Stimulated activated naive CD4-positive, alpha-beta T cell treated with Interleukin-2 at 50 U/mL for 16 hours (primary cell): ENCODE measurements around the gene MAP3K20.
"Not testable (repeated sequence)": the region's sequence is repeated elsewhere in the genome, so short reads cannot be mapped to it uniquely, and the experiment has no call there.

ENCODE experiments used
- DNase-seq: peaks from one replicate; lab custom pipeline; 2025; lab: John Stamatoyannopoulos, UW

MAP3K20 gene

DNA sequence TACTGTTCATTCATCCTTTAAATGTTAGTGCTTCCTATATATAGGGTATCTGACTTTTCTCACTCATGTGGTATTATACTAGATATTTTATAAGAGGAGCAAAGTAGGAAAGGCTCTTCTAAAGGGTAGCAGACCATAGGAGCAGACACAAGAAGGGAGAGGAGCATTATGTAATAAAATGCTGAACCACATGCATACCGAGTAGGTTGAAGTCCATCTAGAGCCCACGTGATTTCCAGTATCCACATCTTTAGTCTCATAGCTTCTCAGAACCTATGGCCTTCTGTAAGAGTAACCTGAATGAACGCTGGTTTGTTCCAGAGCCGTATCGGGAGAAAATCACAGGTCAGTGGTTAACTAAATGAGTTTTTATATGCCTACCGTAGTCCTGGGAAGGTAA, 85.9 kb downstream of the MAP3K20 start:
- no peak for DNase-seq

DNA sequence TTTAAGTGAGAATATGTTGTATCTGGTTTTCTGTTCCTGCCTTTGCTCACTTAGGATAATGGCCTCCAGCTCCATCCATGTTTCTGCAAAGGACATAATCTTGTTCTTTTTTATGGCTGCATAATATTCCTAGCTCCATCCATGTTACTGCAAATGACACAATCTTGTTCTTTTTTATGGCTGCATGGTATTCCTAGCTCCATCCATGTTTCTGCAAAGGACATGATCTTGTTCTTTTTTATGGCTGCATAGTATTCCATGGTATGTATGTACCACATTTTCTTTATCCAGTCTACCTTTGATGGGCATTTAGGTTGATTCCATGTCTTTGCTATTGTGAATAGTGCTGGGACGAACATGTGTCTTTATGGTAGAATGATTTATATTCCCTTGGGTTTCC, 87.7 kb downstream of the MAP3K20 start:
- DNase-seq = not testable (repeated sequence)

DNA sequence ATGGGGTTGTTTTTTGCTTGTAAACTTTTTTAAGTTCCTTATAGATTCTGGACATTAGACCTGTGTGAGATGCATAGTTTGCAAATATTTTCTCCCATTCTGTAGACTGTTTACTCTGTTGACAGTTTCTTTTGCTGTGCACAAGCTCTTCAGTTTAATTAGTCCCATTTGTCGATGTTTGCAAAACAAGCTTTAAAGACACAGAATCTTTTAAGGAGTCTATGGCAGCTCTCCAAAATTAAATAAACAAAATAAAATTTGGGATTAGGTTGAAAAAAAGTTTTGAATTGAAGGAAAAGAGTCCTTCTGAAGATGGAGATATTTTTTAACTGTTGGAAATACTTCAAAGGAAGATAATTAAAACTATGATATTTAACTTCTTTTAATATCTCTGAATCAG, 88.8 kb downstream of the MAP3K20 start:
- no peak for DNase-seq

DNA sequence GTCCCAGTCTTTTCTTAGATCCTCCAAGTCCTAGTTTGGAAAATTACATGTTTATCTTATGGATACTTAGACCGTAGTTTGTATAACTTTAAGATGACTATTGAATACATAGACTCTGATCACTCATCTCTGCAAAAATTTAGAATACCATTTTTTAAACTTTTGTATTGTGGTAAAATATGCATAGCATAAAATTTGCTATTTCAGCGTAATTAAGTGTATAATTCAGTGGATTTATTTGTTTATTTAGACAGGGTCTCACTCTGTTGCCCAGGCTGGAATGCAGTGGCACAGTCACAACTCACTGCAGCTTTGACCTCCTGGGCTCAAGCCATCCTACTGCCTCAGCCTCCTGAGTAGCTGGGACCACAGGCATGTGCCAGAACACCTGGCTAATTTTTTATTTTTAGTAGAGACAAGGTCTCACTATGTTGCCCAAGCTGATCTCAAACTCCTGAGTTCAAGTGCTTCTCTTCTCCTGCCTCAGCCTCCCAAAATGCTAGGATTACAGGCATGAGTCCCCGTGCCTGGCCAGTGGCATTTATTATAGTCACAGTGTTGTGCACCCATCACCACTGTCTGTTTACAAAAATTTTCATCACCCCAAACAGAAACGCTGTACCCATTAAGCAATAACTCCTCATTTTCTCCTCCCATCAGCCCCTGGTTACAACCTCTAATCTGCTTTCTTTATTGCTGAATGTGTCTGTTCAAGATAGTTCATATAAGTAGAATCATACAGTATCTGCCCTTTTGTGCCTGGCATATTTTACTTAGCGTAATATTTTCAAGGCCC, 90.0 kb downstream of the MAP3K20 start:
- no peak for DNase-seq

DNA sequence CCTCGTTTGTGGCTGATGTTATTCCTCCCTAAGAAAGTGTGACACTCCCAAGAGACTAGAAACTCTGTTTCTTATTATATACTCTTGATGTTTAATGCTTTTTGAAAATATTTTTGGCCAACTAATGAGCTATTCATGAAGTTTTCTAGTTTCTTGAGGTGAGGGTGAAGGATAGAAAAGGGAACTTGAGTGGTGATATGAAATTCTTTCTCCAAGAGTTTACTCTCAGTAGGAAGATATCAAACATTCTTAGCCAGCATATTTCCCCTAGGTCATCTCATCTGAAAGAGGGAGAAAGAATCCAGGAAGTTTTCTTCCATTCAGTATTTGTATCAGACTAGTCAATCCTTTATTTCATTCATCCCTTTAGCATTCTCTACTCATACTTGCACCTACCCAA, 95.7 kb downstream of the MAP3K20 start:
- DNase-seq = no peak

DNA sequence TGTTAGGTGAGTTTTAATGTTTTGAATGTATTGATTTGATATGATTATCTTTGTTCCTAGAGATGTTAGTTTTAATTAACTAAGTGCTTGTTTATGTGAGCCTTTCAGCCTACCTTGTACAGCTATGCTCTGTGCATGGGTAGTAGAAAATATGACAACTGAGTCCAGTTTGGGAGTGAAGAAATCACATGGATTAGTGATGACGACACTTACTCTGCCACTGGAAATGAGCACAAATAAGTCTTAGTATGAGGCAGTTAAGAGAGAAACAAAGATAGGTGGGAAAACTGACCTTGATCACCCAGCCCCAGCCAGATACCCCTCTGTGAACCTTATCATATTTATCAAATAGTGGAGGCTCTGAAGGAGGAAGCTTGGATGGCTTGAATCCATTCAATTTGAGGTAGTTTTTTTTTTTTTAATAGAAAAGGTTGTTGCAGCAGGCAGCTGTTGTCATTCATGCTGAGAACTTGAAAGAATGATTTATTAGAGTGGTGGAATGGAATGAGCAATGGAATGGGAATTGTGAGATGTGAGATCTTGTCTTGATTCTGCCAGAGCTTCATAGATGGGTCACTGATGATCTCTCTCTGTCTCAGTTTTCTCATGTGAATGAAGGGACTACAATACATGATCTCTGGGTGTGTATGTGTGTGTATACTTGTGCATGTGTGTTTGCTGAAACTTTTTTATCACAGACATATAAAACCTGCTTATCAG, 96.4 kb downstream of the MAP3K20 start:
- DNase-seq = no peak

DNA sequence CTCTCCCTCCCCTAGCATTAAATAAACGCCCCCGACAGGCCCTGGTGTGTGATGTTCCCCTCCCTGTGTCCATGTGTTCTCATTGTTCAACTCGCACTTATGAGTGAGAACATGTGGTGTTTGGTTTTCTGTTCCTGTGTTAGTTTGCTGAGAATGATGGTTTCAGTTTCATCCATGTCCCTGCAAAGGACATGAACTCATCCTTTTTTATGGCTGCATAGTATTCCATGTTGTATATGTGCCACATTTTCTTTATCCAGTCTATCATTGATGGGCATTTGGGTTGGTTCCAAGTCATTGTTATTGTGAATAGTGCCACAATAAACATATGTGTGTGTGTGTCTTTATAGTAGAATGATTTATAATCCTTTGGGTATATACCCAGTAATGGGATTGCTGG, 98.7 kb downstream of the MAP3K20 start:
- DNase-seq = not testable (repeated sequence)

DNA sequence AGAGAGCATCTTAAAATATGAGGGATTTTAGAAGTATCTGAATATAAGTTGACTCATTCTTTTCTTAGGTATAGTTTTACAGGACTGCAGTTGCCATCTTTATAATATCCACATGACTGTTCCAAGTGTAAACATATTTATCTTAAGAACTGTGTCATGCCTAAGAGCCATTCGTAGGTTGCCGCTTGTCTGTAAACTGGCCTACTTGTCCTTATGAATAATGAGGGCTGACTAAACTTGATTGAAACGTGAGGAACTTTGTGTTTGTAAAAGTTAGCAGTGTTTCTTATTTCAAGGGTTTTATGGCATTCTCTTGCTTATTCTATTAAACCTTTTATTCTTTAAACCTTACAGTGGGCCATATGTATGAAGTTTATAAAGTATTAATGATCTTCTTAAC, 99.6 kb downstream of the MAP3K20 start:
- no peak for DNase-seq

DNA sequence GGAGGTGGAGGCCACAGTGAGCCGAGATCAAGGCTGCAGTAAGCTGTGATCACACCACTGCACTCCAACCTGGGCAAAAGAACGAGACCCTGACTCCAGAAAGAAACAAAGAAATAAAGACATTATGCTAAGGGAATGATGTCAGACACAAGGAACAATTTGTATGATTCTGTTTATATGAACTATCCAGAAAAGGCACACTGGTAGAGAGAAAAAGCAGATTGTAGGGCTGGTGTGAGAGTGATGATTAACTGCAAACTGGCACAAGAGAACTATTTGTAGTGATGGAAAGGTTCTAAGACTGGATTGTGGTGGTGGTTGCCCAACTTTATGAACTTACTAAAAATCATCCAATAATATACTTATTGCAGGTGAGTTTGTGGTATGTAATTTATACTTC, 106.3 kb downstream of the MAP3K20 start:
- DNase-seq = no peak

DNA sequence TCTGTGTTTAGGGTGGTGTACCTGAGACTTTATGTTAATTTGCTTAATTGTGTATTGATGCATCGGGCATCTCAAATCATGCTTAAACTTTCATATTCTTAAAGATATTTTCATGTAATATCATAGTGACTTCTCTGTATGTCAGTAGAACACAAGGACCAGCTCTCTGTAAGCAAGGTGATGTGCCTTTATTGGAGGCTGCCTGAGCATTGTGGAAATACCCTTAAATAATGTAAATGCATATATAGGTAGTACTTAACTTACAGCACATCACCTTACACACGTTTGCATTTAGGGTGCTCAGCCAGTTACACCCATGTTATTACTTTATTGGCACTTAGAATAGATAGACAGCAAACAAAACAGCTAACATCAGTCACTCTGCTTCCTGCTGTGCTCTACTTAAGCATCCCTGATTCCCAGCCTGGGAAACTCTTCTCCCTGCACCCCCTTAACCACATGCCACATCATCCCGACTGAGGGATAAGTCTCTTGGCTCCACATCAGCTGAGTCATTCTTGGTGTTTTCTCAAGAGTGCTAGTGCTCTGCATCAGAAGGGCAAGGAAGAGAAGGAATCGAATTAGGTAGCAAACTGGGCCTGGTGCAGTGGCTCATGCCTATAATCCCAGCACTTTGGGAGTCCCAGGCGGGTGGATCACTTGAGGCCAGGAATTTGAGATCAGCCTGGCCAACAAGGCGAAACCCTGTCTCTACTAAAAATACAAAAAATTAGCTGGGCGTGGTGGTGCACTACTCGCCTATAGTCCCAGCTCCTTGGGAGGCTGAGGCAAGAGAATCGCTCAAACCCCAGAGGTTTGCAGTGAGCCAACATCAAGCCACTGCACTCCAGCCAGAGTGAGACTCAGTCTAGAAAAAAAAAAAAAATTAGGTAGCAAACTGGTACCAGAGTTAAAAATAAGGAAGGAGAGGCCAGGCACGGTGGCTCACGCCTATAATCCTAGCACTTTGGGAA, 108.7 kb downstream of the MAP3K20 start:
- DNase-seq = no peak

DNA sequence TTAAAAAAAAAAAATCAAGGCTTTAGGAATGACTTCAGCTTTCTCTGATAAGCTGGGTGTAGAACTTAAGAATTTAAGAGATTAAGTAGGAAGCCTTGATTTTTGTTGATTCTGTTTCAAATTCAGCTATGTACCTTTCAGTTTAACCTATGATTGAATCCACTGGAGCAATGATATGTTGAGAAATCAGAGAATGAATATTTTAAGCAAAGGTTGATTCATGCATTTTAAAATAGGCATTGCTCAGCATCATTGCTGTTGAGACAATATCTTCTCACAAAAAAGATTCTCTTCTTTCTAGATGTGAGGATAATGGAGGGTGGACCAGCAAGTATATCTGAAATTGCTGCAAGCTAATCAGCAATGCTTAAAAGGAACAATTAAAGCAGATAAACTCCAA, 109.8 kb downstream of the MAP3K20 start:
- DNase-seq = no peak

DNA sequence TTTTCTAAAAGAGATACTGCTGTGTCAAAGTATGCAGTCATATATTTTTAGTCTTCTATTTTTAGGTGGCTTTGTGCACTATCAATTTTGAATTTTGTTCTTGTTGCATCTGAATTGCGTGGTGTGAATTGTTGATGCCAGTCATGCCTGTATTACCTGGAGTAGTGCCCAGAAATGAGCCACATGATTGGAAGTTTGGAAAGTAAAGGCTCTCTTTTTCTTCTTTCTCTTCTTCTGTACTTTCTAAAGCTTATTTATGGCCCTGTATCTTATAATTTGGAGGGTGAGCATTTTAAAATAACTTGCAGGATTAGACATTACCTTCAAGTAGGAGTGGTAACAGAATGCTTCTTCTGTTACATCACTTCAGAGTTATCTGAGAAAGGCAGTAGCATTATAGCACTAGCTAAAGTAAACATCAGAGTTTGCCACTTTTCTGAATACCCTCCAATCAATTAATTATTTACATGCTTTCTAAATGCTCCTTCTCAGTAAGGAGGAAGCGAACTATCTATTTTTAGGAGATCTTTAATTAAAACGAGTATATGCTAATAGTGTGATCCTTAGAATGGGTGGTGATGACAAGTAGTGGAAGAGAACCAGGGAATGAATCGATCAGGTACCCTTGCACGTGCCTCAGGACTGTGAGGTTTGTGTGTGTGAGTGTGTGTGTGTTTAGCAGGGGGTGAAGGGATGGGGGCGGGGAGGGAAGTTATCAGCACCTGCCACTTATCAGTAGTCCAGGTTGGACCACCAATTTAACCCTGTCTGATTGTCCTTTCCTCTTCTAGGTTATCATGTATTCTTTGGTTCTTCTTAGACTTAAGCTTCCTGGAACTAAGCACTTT, 112.5 kb downstream of the MAP3K20 start:
- no peak for DNase-seq

DNA sequence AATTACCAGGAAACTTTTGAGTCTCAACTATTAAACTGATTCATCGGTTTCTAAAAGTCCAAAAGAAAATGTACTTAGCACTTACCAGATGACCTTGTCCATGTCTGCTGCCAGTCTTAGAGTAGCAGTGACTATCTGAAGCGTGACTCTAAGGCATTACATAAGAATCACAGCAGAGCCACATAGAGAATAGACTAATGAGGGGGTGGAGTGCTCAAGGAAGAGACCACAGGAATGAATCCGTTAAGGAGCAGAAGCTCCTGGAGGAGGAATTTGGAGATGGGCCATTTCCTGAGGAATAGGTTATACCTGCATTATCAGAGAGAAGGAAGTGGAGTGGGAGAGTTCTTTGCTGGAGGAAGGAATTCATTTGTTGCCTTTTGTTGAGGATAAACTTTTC, 116.0 kb downstream of the MAP3K20 start:
- no peak for DNase-seq

DNA sequence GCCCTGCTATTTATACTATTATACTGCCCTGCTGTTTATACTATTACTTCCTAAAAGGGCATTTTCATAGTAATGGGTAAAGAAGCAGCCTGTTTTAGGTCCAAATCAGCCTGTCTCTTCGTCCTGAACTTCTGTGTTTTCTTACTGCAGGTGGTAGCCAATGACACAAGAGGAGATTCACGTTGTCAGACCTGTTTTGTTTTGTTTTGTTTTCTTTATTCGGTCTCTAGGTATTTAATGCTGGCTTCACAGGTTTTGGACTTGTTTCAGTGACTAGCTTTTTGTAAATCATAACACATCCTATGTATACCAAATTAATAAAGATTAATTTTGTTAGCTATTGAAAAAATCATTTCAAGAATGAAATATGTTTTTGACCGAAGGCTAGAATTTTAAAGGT, 116.4 kb downstream of the MAP3K20 start:
- DNase-seq = no peak

DNA sequence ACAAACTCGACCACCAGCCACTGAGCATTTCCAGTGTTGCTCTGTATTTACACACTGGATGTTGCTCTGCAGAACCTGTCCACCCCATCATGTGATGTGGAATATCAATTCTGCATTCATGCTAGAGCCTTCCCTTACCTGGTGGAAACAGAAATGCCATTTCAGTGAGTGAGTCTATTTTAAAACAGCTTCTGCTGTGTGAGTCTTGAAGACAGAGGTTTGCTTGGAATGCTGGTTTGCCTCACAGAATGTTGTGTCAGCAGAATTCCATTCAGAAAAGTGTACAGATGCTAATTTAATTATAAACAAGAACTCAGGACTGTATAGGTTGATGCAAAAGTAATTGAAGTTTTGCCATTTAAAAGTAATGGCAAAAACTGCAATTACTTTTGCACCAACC, 118.3 kb downstream of the MAP3K20 start:
- DNase-seq = no peak

DNA sequence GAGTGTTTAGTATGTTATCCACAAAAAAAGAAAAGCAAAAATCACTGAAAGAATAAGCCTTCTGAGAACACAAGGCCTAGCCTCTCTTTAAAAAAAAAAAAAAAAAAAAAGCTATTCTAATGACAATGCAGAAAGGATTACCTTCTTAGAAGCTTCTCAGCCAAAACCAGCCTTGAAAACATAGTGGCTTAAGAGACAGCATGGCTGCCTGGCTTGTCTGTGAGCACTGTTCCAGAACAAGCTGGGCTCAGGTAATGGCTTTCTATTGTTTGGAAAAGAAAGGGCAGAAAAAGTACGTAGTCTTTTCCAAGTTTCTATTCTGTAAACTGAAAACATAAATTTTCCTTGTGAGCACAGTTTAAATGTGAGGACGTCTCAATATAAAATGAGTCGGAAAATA, 119.5 kb downstream of the MAP3K20 start:
- DNase-seq = no peak

DNA sequence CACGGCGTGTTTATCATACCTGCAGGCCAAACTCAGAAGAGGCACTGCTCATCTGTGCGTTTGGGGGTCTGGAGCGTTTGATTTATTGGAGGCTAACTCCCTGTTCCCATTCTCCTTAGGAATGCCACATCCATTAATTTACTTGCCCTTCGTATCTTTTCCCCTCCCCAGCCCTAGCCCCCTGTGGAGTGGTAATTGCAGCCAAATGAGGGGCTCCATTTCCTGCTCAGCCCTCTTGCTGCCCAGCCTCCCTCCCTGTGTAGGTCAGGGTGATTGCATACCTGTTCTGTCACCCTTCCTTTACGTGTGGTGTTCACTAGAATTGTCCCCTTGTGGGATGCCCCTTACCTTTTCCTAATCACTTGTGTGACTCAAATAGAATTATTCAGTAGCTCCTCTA, 120.4 kb downstream of the MAP3K20 start:
- DNase-seq = no peak

DNA sequence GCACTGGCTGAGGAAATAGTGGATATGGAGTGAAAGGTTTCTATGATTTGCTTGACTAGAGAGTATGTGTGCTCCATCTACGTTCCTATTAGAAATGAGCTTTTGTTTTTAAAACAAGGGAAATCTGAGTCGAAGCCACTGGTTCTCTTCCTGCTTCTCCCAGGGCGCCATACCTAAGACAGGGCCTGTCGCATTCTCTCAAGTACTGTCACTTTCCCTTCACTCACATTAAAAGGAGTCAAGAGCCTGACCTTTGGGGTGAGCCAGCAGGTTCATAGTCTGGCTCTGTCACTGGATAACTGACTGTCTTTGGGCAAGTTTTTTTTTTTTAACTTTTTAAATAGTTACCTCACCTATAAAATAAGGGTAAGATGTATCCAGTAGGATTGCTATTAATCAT, 121.0 kb downstream of the MAP3K20 start:
- DNase-seq = no peak

DNA sequence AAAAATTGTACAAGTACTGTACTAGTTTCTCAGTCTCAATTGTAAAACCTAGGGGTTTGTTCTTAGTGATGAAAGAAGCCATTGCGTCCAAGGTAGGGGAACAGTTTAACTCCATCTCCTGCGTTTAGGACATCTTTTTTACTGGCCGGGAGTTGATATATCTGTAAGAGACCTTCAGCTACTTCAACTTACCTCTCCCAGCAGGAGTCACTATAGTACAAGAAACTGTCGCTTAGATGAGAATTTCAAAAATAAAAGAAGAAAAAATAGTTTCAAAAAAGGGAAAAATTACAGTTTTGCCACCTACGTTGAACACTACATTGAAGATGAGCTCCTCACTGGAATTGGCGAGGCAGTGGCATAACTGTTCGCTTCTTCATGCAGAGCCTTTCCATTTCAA, 122.7 kb downstream of the MAP3K20 start:
- DNase-seq = no peak

DNA sequence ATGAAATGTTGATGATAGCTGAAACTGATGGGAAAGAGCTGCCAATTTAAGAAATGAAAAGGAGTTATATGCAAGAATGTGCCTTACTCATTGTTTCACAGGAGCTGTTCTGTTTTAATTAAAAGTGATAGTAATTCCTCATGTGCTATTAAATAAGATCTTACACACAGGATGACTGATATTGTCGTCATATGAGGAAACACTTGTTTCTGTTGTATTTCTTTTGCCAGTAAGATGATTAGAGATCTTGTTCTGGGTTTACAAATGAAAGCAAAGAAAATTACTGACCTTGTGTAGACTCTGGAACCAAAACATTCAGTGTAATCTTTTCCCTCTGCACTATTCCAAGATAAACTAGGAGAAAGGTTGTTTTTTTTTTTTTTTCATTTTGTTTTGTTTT, 123.6 kb downstream of the MAP3K20 start:
- DNase-seq = no peak

DNA sequence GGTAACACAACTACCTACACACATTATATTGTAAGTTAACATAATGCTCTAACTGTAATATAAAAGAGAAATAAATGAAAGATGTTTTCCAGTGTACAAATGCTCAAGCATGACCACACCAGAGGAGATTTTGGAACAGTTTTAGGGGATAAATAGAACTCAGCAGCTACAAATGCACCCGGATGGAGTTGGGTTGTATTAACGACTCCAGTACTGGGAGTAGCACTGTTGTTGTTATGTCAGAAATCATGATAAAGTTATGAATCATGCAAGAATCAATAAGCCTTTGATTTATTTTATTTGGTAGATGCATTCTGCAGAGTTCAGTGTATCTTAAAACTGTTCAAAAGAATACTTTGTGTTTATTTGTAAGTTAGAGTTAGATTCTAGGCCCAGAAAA, 126.9 kb downstream of the MAP3K20 start:
- no peak for DNase-seq

DNA sequence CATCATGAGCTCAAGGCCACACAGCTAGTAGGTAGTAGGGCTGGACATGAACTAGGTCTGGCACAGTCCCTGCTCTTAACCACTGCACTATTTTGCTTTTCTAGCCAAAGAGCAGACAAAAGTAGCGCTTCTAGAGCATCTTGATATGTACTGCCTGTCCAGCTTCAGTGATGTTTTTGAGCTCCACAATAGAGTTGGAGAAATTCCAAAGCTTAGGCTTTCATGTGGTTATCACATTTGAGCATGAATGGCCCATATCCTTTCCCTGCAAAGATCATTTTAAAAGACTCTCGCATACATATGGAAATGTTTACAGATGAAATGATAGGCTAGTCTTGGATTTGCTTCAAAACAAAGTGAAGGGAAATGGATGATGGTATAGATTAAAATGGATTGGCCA, 128.7 kb downstream of the MAP3K20 start:
- no peak for DNase-seq
